ENCODE measurements around the gene KCNA10.

KCNA10 gene

GRCh38 chr1:110519125-110519810, at the start of gene KCNA10:
KCNA10 (minus strand) TSS chr1:110519175; CDS start chr1:110518787, 388 bp downstream.
- DNase-seq: no peak

GRCh38 chr1:110566836-110567235, 47.9 kb upstream of the KCNA10 start:
- no peak for DNase-seq

DNA sequence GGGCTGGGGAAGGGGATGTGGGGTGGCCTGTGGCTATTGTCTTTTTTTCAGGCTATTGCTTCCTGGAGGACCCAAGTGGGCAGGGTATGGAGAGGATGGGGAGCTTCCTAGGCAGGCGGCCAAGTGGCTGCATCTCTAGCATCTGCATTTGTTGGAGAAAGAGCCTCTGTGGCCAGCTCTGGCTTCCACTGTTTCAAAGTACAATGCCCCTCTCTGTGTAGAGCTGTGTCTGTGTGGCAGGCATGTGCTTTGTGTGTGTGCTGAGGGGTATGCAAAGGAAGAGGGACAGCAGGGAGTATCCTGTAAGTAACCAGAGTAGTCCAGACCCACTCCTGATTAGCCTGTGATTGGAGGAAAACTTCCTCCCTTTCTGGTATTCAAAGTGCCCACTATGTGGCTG, 46.6 kb upstream of the KCNA10 start:
- peak in 56 of 58 donors; percentile 14 to 92 (median 75) for DNase-seq

DNA sequence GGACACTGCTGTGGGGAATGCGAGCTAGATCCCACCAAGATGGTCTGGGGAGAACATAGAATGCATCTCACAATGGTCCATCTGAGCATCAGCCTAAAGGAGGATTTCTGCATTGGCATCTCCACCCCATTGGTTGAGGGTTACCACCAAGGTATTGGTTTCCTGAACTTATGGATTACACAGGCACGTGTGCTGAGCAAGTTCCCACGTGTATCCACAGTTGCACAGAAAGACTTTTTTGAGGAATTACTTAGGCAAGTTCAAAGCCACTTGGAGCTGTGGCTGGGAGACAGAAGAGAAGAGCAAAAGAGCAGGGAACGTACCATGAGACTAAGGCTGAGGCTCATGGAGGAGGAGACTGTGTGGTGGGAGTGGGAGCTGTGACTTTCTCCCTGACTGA, 44.1 kb upstream of the KCNA10 start:
- no peak for DNase-seq

- no peak for DNase-seq
Observed at GRCh38 chr1:110561596-110561995, 42.6 kb upstream of the KCNA10 start.

GRCh38 chr1:110559157-110559556, 40.2 kb upstream of the KCNA10 start:
- DNase-seq: no peak

DNA sequence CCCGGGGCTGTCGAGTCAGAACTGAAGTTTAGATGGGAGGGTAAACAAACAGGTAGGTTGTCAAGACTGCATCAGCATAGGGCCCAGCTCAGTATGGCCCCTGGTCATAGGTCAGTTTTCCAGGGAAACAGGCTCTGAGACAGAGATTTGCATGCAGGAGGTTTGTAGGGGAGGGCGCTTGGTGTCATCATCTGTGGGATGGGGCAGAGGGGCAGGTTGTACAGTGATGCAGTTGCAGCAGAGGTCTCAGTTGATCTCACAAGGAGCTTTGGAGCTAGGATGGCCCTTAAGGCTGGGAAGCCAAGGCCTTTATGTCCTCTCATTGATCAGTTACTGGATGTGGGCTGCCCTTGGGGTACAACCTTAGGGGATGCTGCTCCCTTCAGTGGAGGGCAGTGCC, 38.5 kb upstream of the KCNA10 start:
- DNase-seq: no peak

DNA sequence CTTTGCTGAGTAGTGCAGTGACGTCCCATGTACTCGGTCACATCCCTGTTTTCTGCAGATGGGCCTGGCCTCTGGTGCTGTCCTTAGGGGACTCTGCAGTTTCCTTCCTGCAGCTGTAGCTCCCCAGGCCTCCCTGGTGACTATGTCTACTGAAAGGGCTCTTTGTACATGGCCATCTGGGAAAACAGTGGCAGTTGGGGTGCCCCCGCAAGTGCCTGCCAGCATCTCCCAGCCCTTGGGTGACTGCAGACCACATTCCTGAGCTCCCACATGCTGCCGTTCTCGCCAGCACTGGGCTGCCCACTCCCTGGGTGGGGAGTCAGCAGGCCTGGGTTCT, 37.5 kb upstream of the KCNA10 start:
- peak in 55 of 58 donors; percentile 52 to 97 (median 87) for DNase-seq

DNA sequence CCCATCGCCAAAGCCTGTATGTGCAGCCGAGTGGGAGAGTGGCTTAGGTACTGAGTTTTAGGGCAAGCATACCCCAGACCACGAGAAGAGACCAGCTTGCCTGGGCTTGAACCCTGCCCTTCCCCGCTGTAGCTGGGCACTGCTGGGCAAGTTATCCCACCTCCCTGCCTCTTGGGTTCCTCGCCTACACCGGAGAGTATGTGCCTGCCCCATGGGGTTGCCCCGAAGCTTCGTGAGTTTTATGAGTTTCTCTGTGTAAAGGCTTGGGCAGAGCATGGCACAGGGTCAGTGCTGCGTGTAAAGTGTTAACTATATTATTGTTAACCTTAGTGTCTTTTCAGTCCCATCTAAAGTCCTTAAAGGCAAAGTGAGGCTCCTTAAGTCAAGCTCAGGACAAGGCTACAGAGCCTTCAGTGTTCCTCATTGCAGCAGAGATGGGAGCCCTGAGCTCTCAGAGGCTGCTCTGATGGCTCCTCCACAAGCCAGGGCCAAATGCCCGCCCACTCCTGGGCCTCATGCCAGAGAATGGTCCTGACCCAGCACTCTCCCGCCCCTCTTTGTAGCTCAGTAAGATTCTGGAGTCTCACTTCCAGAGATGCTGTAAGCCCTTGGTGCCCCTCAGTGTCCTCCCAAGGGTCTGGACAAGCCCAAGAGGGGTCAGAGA, 37.0 kb upstream of the KCNA10 start:
- peak in 55 of 58 donors; percentile 54 to 97 (median 87) for DNase-seq

- DNase-seq: peak in 55 of 58 donors; percentile 25 to 83 (median 65)
Observed at GRCh38 chr1:110554871-110555801, 36.2 kb upstream of the KCNA10 start.

GRCh38 chr1:110551278-110551809, 32.4 kb upstream of the KCNA10 start:
- no peak for DNase-seq

DNA sequence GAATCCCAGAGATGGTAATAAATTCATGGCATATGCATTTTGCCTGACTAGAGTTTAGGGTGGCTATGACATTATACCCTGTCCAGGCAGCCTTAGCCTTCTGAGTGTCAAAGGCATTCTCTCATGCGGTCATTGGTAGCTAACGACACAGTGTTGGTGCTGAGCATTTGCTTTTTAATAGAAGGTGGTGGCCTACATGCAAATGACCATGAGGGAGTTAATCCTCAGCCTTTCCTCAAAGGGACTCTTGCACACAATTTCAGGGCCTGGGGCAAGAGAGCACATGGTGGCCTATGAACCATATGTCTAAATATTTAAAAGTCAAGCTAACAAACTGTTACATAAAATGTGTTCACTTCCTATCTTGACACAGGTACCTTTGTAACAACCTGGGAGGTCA, 30.9 kb upstream of the KCNA10 start:
- DNase-seq: no peak

GRCh38 chr1:110548381-110548780, 29.4 kb upstream of the KCNA10 start:
- DNase-seq: peak in 9 of 58 donors; percentile 3 to 26 (median 11)

GRCh38 chr1:110547017-110547416, 28.0 kb upstream of the KCNA10 start:
- DNase-seq: no peak

DNA sequence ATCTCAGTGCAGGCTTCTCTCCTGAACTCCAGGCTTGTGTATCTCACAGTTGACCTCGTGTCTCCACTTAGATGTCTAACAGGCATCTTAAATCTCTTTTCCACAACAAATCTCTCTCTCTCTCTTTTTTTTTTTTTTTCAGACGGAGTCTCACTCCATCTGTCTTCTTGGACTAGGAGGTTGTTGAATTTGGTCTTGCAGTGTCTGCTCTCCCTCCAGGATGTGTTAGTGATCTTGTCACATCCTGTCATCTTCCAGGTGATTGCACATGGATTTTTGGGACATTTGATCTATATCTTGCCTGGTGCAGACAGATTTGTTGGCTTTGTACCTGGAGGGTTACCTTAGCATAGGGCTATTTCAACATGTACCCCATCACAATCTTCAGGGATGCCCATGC, 26.5 kb upstream of the KCNA10 start:
- no peak for DNase-seq

DNA sequence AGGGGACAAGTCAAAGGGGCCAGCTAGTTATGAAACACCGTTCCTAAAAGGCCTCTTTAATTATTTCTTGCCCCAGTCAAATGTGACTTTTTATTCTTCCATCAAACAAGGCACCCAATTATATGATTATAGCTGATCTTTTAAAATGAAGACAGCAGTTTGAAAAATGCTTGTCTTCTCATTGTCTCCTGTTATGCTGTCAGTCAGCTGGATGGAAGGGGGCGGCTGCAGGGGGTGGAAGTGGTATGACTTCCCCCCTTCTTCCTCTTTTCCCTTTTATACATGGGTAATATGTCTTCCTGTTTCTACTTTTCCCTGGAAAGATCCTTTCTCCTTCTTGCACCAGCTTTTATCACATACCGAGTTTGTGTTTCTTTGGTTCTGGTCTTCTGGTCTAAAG, 25.8 kb upstream of the KCNA10 start:
- no peak for DNase-seq

DNA sequence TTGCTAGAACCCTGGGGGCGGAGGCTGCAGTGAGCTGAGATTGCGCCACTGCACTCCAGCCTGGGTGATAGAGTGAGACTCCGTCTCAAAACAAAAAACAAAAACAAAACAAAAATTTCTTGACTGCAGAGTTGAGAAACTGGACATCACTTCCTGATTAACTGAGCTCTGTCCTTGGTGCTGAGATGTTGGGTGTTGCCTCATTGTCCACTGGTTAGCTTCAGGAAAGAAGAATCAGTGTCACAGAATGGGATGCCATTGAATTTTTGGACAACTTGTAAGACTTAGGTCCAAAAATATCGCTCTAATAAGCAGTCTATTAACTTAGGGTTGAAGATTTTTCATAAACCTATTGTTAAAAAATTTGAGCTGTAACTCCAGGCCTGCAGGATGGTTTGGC, 23.8 kb upstream of the KCNA10 start:
- no peak for DNase-seq

GRCh38 chr1:110541906-110542395, 23.0 kb upstream of the KCNA10 start:
- DNase-seq: no peak

- no peak for DNase-seq
Observed at GRCh38 chr1:110540891-110541685, 22.1 kb upstream of the KCNA10 start.

- peak in 41 of 58 donors; percentile 4 to 72 (median 32) for DNase-seq
Observed at GRCh38 chr1:110538921-110539320, 19.9 kb upstream of the KCNA10 start.

- DNase-seq: peak in 52 of 58 donors; percentile 5 to 82 (median 55)
Observed at GRCh38 chr1:110538075-110538474, 19.1 kb upstream of the KCNA10 start.
